ENCODE results near the gene TNRC18.
A peak's percentile ranks its signal among the peaks of the same experiment; 100 is the strongest.

Gene TNRC18

DNA sequence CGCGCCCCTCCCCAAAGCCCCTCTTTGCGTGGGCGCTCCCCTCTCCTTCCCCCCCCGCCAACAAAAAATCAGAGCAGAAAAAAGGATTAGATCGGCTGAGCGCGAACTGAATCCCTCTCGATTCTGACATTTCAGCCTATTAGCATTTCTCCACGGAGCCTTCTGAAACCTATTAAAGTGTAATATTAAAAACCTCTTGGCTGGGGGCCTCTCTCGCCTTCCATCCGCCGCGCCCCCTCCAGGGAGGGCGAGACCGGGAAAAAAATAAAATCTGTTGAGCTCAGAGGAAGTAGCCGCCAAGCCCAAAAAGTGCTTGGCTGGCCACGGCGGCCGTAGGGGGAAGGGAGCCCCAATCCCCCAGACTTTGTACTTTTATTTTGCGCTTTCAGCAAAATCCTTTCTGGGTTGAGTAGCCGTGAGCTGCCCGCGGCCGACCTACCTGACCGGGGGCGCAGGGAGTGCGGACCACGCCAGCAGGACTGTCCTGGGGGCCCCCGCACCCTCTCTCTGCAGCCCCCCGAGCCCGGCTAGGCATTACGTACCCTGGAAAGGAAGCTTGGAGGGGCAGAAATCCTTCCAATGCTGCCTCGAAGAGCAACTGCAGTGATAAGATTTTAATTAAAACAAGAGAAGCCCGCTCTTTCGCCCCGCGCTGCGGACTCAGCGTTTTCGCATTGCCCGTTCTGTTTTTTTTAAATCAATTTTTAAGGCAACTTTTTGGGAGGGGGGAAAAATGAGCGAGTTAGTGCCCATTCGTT lies 1.3 kb upstream of the TNRC18 start:
- TF ChIP-seq, protein P1, sequence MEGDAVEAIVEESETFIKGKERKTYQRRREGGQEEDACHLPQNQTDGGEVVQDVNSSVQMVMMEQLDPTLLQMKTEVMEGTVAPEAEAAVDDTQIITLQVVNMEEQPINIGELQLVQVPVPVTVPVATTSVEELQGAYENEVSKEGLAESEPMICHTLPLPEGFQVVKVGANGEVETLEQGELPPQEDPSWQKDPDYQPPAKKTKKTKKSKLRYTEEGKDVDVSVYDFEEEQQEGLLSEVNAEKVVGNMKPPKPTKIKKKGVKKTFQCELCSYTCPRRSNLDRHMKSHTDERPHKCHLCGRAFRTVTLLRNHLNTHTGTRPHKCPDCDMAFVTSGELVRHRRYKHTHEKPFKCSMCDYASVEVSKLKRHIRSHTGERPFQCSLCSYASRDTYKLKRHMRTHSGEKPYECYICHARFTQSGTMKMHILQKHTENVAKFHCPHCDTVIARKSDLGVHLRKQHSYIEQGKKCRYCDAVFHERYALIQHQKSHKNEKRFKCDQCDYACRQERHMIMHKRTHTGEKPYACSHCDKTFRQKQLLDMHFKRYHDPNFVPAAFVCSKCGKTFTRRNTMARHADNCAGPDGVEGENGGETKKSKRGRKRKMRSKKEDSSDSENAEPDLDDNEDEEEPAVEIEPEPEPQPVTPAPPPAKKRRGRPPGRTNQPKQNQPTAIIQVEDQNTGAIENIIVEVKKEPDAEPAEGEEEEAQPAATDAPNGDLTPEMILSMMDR (IDR thresholded peaks at IDR 0.05; ENCODE audit: low read depth, low read length), result no peak
- peak; percentile 61 for DNase-seq (ENCODE audit: low read depth, low spot score)
- in situ Hi-C loops (cut with HindIII; ENCODE audit: low sequenced_read_pairs), result no loop called here
- peak overlapping the region; percentile 92 for H3K4me3 ChIP-seq (ENCODE audit: low read depth, low read length)

DNA sequence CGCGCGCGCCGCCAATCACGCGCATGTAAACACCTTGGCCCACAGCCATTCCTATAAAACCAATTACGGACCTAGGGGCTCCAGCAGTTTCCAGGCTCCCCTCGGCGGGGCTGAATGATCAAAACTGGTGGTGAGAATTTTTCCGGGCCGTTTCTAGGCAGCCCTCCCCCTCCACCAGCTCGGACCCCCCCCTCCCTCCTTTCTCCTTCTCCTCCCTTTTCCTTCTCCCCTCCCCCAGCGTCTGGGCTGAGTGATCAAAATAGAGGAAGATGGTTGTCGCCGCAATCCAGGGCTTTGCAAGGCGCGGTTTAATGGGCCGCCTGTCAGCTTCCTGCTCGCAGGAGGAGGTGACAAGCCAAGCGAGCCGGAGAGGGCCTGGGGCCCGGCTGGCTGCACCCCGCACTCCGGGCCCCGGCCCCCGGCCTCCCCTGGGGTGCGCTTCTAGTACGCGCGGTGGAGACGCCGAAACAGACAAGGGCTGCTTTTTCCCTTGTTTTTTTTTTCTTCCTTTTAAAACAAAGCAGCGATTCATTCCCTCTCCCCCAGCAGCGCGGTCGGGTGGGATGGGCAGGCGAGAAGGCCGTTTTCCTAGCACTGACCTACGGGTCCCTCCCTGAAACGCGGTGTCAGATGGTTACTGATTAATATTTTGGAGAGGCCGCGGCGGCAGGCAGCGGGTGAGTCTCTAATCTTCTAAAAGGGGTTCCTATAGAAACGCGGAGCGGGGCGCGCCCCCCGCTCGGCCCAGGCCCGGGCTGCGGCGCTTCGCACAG lies 528 bp upstream of the TNRC18 start:
- peak; percentile 100 for DNase-seq (ENCODE audit: low read depth, low spot score)
- H3K4me3 ChIP-seq (ENCODE audit: low read depth, low read length), result peak overlapping the region; percentile 92
- TF ChIP-seq, protein P1 (IDR thresholded peaks at IDR 0.05; ENCODE audit: low read depth, low read length), result no peak
- in situ Hi-C loops (cut with HindIII; ENCODE audit: low sequenced_read_pairs), result no loop called here

DNA sequence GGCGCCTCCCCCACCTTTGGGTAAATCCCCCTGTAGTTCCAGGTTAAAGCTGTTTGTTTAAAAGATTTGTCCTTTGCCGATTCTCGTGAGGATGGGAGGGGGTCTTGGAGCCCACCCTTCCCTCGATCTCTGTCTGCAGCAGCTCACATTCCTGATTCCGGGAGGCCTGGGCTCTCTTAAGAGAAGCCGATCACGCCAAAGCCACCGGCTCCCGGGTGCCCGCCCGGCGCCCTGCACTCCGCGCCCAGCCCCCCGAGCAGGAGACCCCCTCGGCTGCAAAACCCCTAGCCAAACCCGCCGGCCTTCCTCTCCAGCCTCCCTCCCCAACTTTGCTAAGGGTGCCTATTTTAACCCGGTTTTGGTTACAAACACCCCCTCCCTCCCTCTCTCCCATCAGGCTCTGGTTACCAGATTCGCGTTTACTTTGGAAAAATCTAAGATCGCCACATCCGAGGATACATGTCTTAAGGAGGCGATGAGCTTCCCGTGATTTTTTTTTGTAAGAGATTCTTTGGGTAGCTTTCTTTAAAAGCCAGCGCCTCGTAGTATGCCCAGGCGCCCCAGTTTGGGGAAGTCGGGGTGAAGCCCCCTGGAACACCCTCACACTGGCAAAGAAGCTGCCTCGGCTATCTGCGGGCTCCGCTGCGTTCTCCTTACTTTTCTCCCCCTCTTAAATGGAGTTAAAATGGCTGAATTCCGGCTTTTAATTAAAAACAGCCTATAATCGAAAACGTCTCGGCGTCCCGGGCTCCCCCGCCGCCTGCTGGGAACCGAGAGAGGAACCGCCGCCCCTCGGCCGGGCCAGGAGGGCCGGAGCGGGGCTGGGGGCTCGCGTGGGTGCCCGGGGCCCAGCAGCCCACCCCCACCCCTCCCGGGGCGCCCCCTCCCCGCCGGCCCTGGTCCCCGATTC lies 983 bp downstream of the TNRC18 start:
- peak overlapping the region; percentile 95 for H3K4me3 ChIP-seq (ENCODE audit: low read depth, low read length)
- in situ Hi-C loops (cut with HindIII; ENCODE audit: low sequenced_read_pairs), result no loop called here
- TF ChIP-seq, protein P1 (IDR thresholded peaks at IDR 0.05; ENCODE audit: low read depth, low read length), result peak; percentile 17
- peak; percentile 45 for DNase-seq (ENCODE audit: low read depth, low spot score)

DNA sequence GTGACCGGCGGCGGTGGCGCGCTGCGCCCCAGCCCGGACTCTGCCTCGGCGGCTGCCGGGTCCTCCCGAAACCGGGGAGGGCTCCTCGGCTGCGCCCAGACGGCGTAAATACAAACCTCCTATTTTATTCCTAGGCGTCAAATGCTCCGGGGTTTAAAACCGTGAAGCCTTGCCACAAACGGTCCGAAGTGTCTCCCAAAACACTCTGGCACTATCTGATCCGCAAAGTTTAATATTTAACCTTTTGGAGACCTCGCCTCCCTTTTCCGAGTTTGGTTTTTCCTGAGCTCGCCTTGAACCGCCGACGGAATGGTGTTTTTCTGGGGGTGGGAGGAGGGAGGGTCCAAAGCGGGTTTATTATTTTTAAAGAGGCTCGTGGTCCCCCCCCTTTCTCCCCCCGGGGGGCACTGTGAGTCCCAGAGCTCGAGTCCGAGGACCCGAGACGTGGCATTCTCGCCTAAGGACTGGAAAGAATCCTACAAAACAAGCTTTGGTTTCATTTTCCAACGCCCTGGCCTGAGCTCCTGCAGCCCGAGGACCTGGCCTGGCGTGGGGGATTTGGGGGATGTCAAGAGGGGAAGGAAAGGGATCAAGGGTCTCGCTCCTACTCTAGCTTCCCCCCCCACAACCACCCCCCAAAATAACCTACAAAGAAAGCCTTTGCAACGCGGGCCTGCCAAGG lies 1.8 kb downstream of the TNRC18 start:
- in situ Hi-C loops (cut with HindIII; ENCODE audit: low sequenced_read_pairs), result no loop called here
- peak; percentile 82 for DNase-seq (ENCODE audit: low read depth, low spot score)
- TF ChIP-seq, protein P1 (IDR thresholded peaks at IDR 0.05; ENCODE audit: low read depth, low read length), result no peak
- peak overlapping the region; percentile 95 for H3K4me3 ChIP-seq (ENCODE audit: low read depth, low read length)

DNA sequence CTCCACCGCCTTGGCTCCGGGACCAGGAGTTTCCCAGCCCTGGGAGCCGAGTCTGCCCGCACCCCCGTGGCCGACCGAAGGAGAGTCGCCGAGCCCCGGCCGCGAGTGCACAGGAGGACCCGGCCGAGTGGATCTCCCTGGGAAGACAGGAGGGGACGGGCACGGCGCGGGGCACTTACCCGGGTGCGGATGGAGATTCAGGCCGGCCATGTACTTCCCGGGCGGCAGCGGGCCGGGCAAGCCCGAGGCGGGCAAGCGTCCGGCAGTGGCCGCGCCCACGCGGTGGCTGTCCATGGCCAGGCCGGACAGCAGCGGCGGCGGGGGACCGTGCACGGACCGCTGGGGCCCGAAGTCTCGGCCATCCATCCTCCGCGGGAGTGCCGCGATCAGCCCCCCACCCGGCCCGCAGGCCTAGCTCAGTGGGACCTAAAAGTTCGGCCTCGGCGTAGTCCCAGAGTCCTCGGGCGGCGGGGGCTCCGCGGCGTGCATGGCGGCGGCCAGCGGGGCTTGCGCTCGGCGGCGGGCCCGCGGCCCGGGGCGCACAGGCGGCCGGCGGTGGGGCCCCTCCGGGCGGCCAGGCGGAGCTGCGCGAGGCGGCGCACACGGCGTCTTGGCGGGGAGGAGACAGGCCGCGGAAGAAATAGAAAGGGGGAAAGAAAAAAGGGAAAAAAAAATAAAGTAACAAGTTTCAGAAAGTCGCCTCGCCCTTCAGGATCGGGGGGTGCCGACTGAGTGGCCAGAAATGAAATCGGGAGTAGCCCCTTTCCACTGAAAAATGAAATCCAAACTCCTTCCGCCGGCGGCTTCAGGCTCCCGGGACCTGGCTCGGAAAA lies 2.5 kb downstream of the TNRC18 start:
- no peak for DNase-seq (ENCODE audit: low read depth, low spot score)
- TF ChIP-seq, protein P1 (IDR thresholded peaks at IDR 0.05; ENCODE audit: low read depth, low read length), result no peak
- in situ Hi-C loops (cut with HindIII; ENCODE audit: low sequenced_read_pairs), result no loop called here
- peak overlapping the region; percentile 95 for H3K4me3 ChIP-seq (ENCODE audit: low read depth, low read length)
